Neural crest cell (in vitro differentiated cells): ENCODE results near the gene DLD. TPM values are rescaled to one million over a fixed set of nuclear protein-coding genes. Genes with fewer than 3 reads are reported as not detected.
"Not testable (repeated sequence)": the region's sequence is repeated elsewhere in the genome, so short reads cannot be mapped to it uniquely, and the experiment has no call there.

Experiments
- DNase-seq: peaks from one replicate; pipeline ENCODE4 v3.0.0; 2021; ENCODE audit warnings: low read depth, mixed read lengths, low spot score
- H3K27ac Mint-ChIP-seq: one replicate; pipeline ENCODE4 v1.8.0; 2021; ENCODE audit warnings: mild to moderate bottlenecking, mixed read lengths; ENCODE audit not compliant: unreplicated experiment
- H3K27me3 Mint-ChIP-seq: 2 replicates; pipeline ENCODE4 v1.8.0; 2021; ENCODE audit warnings: low read depth, mild to moderate bottlenecking, mixed read lengths
- H3K36me3 Mint-ChIP-seq: 2 replicates; pipeline ENCODE4 v1.8.0; 2021; ENCODE audit warnings: low read depth, mild to moderate bottlenecking, mixed read lengths
- H3K4me1 Mint-ChIP-seq: 2 replicates; pipeline ENCODE4 v1.8.0; 2021; ENCODE audit warnings: mixed read lengths
- H3K4me3 Mint-ChIP-seq: one replicate; pipeline ENCODE4 v1.8.0; 2021; ENCODE audit warnings: mild to moderate bottlenecking, mixed read lengths
- H3K9me3 Mint-ChIP-seq: 2 replicates; pipeline ENCODE4 v1.8.0; 2021; ENCODE audit warnings: mixed read lengths
- total RNA-seq: library from RNA; stranded (reverse); gene quantifications from 2 replicates; pipeline ENCODE4 v1.2.1, GENCODE V29; 2021
- TF ChIP-seq, protein P1 (sequence below): fragments of 200-600 bp; sonication (generic); conservative IDR thresholded peaks from 2 replicates; pipeline ENCODE4 v1.5.0; 2021; ENCODE audit warnings: antibody characterized with exemption, mild to moderate bottlenecking

The DLD gene
- total RNA-seq, 1 donor from 2014 or later: 82.1 TPM

DNA sequence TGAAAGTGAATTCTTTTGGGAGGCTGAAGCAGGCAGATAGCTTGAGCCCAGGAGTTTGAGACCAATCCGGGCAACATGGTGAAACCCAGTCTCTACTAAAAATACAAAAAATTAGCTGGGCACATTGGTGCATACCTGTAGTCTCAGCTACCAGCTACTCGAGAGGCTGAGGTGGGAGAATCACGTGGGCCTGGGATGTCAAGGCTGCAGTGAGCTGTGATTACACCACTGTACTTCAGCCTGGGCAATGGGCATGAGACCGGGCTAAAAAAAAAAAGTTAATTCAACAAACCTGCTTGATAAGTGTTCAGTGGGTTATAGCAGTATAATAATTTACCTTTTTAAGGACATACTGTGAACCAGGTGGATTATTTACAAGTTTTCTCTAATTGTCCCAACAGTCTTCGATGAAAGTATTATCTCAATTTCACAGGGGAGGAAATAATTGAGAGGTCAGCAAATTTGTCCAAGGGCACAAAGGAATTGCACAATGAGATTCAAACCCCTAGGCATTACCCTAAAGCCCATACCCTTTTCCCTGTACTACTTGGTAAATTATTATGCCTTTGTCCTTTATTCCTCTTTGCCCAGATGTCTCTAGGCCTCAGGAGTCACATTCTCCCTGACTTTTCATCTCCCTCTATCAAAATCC lies 13.1 kb upstream of the DLD start:
- H3K27ac Mint-ChIP-seq: no peak overlapping the region
- H3K9me3 Mint-ChIP-seq: no peaks in the 10 kb centered on the region
- H3K4me3 Mint-ChIP-seq: no peak overlapping the region
- TF ChIP-seq, protein P1, sequence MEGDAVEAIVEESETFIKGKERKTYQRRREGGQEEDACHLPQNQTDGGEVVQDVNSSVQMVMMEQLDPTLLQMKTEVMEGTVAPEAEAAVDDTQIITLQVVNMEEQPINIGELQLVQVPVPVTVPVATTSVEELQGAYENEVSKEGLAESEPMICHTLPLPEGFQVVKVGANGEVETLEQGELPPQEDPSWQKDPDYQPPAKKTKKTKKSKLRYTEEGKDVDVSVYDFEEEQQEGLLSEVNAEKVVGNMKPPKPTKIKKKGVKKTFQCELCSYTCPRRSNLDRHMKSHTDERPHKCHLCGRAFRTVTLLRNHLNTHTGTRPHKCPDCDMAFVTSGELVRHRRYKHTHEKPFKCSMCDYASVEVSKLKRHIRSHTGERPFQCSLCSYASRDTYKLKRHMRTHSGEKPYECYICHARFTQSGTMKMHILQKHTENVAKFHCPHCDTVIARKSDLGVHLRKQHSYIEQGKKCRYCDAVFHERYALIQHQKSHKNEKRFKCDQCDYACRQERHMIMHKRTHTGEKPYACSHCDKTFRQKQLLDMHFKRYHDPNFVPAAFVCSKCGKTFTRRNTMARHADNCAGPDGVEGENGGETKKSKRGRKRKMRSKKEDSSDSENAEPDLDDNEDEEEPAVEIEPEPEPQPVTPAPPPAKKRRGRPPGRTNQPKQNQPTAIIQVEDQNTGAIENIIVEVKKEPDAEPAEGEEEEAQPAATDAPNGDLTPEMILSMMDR: no peak
- no peaks in the 10 kb centered on the region for H3K4me1 Mint-ChIP-seq
- no peaks in the 10 kb centered on the region for H3K36me3 Mint-ChIP-seq
- H3K27me3 Mint-ChIP-seq: peaks cover 8% of the 10 kb centered on the region
- no peak for DNase-seq

DNA sequence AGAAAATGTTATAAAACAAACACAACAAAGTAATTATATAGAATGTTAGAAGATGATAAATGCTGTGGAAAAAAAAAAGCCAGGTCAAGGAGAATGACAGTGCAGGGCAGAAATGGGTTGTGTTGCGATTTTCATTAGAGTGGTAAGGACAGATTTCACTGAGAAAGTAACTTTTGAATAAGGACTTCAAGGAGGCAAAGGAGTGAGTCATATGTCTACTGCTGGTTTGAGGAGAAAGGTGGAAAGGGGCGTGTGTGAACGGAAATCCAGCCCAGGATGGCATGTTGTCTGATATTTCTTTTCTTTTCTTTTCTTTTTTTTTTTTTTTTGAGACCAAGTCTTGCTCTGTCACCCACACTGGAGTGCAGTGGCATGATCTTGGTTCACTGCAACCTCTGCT lies 12.3 kb upstream of the DLD start:
- no peak for DNase-seq
- Mint-ChIP-seq H3K27me3 (peaks cover 12% of the 10 kb centered on the region), H3K36me3 (no peaks in the 10 kb centered on the region), H3K9me3 (no peaks in the 10 kb centered on the region), H3K4me1 (no peaks in the 10 kb centered on the region), H3K27ac (no peak overlapping the region), H3K4me3 (no peak overlapping the region)
- TF ChIP-seq, protein P1: no peak

DNA sequence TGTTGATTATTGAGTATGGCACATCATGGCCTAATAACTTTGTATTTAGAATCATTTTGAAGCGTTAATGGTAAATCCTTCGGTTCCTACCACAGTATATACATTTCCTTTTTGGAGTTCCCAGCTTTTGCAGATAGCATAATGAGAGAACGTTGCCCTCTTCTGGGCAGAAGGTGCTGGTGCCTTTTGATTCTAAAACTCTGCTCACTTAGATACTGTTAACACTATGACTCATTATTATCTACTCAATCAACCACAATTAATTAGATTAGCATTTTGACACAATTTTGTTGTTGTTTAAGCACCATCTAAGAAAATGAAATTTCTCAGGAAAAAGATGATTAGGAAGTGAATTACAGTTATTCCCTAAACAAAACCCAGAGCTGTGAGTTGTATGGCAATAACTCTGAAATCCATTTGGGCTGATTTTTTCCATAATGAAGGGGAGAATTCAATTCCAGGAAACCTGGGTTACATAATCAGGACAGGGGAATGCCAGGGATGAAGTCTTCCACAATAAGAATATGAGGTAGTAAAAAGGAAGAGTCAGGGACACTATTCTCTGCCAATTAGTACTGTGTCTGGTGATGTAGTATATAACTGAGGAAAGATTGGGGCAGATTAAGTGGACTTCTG lies 11.5 kb upstream of the DLD start:
- no peak overlapping the region for H3K27ac Mint-ChIP-seq
- H3K36me3 Mint-ChIP-seq: no peaks in the 10 kb centered on the region
- peak; percentile 12 for DNase-seq

DNA sequence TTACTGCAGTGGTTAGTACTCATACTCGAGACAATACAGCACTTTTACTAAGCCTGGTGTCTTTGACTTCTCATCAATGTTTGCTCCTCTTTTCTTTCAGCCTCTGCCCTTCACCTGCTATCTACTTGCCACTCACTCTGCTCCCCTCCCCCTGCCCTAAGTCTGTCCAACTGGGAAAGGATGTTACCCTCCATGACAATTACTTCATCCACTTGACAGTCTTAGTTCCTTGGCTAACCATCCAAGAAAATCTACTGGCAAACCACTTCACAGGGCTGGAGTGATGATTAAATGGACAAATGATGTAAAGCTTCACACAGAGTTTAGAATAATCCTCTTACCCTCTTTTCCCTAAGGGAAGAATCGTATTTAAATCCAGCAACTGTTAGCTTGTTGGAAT lies 8.2 kb upstream of the DLD start:
- H3K27ac Mint-ChIP-seq: no peak overlapping the region
- H3K9me3 Mint-ChIP-seq: no peaks in the 10 kb centered on the region
- no peaks in the 10 kb centered on the region for H3K4me1 Mint-ChIP-seq
- no peak overlapping the region for H3K4me3 Mint-ChIP-seq
- peaks cover 35% of the 10 kb centered on the region for H3K27me3 Mint-ChIP-seq
- TF ChIP-seq, protein P1: no peak
- no peaks in the 10 kb centered on the region for H3K36me3 Mint-ChIP-seq
- no peak for DNase-seq

More for the DNA sequence above, 11.5 kb upstream of the DLD start:
- Mint-ChIP-seq H3K4me1 (no peaks in the 10 kb centered on the region), H3K27me3 (peaks cover 20% of the 10 kb centered on the region), H3K4me3 (no peak overlapping the region), H3K9me3 (no peaks in the 10 kb centered on the region)
- TF ChIP-seq, protein P1: peak; percentile 87

DNA sequence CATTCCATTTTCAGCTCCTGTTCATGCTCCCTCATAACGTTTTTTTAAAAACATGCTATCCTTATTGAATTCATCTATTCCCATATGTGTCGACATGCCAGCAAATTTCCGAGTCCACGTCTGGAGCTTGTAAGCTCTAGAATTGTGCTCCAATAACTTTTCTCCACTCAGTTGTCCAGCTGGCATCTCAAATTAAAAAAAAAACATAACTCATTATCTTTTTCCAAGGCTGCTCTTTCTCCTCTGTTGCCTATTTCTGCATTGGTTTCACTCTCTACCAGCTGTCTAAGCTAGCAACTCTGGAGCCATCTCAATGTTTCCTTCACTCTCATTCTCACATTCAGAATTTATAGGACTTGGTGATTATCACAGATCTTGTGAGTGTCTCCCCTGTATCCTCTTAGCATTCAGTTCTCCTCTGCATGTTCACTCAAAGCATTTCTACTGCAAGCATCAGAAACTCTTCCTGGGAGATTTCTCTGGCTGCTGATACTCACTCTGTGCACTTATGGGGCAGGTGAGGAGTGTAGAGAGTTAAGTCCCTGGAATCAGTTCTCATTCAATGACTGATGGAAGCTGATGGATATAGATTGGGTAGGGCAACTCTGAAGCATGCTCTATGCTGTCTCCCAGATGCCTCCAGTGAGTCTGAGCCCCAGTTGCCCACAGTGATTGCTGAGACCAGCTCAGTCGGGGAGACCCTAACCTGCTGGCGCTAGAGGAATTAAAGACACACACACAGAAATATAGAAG lies 6.7 kb upstream of the DLD start:
- TF ChIP-seq, protein P1: no peak
- H3K27me3 Mint-ChIP-seq: peaks cover 35% of the 10 kb centered on the region
- H3K27ac Mint-ChIP-seq: no peak overlapping the region
- DNase-seq: no peak
- no peaks in the 10 kb centered on the region for H3K9me3 Mint-ChIP-seq
- no peaks in the 10 kb centered on the region for H3K4me1 Mint-ChIP-seq
- no peak overlapping the region for H3K4me3 Mint-ChIP-seq
- H3K36me3 Mint-ChIP-seq: no peaks in the 10 kb centered on the region

DNA sequence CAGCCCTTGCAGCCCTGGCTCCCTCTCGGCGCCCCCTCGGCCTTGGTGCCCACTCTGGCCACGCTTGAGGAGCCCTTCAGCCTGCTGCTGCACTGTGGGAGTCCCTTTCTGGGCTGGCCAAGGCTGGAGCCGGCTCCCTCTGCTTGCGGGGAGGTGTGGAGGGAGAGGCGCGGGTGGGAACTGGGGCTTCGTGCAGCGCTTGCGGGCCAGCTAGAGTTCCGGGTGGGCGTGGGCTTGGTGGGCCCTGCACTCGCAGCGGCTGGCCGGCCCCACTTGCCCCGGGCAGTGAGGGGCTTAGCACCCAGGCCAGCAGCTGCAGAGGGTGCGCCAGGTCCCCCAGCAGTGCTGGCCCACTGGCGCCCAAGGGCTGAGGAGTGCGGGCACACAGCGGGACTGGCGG lies 3.2 kb upstream of the DLD start:
- not testable (repeated sequence) for H3K36me3 Mint-ChIP-seq, DNase-seq, H3K27ac Mint-ChIP-seq, H3K9me3 Mint-ChIP-seq, H3K4me3 Mint-ChIP-seq
- peaks cover 30% of the 10 kb centered on the region for H3K27me3 Mint-ChIP-seq
- peaks cover 19% of the 10 kb centered on the region for H3K4me1 Mint-ChIP-seq
